ENCODE results near the gene SLC22A23.

Gene SLC22A23

DNA sequence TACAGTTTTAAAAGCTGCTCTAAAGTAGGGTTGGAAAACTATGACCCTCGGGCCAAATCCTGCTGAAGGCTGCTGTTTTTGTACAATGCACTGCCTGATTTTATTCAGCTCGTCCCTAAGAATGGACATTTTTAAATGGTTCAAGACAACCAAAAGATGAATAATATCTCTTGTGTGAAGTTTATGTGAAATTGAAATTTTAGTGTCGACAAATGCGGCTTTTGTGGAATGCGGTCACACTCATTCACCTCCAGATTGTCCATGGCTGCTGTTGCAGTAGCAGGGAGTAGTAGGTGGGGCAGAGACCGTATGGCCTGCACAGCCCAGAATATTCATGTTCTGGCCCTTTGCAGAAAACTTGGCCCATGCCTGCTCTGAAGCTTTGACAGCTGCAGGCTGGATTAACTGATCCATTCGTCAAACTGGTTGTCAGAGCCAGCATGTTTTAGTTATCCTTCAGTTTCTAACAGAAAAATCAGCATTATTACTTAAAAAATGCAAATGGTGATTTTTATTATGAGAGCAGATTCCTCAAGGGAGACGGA lies 106.5 kb downstream of the SLC22A23 start:
- DNase-seq: no peak

DNA sequence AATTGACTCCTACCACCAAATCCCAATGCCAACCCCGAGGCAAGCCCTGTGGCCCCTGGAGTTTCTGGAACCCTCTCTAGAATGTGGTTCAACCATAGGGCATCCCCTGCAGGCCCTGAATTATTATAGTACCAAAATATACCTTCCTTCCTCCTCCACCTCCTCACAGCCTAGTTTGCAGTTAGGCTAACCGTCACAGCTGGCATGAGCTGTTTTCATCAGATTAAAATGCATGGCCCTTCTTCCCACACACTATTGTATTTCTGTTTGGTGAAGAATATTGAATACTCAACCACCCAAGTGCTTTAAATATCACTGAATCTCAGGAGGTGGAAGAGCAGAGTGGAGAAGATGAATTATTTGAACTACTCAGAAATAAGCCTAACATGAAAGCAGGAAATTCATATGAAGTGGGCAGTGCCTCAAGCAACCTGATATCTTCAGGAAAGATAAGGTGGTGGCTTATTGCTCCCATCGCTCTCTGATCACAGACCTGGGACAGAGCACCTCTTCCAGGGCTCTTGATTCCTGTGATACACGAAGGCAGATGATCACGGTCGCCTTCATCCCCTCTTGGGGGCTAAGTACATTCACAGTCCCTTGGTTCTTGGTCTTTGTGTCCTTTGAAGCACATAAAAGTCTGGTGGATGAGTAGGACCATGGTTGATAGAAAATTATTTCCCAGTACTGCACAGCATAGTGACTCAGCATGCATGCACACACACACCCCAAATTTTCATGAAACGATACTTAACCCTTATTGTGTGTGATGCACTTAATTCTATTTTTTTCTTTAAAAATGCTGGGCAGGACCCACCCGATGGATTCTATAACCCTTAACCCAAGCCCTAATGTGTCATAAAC lies 107.2 kb downstream of the SLC22A23 start:
- peak; percentile 40 for DNase-seq

DNA sequence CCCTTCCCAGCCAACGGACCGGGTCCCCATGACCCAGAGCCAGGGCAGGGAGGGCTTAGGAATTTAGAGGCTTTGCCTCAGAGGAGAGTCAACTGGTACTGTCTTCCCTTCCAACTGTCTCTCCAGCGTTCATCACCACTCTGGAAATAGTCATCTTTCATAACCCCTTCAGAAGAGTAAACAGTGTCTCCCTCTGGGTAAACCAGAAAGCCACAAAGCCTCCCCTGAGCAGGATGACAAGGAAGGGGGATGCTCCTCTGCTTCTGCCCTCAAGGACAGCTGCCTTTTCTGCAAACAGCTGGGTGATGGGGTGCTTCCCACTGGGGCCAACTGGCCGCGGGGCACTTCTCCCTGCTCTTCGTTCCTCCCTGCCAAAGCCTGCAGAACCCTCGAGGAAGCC lies 108.0 kb downstream of the SLC22A23 start:
- no peak for DNase-seq

DNA sequence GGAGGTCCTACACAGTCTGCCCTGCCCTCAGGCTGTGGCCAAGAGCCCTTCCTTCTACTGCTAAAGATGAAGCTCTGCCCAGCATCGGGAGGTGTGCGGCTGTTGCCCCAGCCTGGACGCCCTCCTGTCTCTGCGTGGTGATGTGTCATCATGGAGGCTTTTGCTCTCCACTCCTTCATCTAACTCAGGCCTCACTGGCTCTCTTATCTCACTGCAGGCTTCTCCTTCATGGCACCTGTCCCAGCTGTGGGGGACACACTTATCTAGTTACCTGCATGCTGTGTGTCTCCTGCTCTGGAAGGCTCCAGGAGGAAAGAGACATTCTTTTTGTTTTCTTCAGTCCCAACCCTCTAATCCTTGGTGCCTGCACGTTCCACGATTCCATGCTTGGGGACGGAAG lies 109.0 kb downstream of the SLC22A23 start:
- DNase-seq: peak; percentile 59

DNA sequence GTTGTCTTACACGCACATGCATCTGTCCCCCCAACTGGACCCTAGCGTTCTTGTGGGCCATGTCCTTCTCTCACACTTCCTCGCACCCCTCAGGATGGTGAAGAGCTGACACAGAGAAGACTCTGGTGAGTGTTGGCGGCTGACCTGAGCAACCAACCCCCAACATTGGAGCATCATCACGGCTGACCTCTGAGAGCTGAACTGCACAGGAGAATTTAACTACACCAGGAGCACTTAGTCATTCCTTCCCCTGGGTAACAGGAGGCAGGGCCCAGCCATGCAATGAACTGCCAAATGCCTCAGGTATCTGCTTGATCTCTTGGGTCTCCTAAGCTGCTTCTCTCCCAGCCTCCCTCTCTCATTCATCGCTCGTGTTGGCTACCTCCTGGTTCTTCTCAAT lies 109.6 kb downstream of the SLC22A23 start:
- no peak for DNase-seq

DNA sequence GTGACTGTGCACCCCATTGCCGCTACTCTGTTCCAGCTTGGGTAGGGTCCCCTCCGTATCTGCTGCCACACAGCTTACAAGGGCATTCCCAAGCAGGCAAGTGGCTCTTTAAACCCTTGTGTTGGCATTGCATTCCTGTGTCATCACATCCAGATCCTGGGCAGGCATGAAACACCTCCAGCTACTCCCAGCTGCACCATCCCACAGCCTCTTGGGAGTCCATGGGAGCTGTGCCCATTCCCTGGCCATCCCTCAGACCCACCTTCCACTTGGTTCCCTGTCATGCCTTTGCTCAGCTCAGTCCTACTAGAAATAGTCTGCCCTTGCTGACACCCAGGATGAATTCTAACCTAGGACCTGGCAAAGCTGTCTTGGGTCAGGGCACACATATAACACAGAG lies 110.4 kb downstream of the SLC22A23 start:
- no peak for DNase-seq

DNA sequence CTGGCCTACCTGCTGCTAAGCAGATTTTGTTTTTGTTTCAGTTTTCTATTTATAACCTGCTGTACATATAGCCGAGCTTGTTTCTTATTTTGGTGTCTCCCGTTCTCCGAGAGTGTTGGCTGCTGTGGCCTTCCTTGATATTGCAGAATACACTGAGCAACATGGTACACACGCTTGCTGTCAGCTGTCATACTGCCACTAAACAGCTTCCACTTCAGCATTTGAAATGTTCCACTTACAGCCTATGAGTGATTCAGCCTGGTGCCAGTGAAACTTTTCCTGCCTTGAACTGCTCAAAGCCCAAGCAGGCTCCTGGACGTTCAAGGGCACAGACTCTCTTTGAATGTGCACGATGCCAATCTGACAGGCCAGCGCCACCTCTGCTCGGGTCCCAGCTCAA lies 111.0 kb downstream of the SLC22A23 start:
- DNase-seq: no peak

DNA sequence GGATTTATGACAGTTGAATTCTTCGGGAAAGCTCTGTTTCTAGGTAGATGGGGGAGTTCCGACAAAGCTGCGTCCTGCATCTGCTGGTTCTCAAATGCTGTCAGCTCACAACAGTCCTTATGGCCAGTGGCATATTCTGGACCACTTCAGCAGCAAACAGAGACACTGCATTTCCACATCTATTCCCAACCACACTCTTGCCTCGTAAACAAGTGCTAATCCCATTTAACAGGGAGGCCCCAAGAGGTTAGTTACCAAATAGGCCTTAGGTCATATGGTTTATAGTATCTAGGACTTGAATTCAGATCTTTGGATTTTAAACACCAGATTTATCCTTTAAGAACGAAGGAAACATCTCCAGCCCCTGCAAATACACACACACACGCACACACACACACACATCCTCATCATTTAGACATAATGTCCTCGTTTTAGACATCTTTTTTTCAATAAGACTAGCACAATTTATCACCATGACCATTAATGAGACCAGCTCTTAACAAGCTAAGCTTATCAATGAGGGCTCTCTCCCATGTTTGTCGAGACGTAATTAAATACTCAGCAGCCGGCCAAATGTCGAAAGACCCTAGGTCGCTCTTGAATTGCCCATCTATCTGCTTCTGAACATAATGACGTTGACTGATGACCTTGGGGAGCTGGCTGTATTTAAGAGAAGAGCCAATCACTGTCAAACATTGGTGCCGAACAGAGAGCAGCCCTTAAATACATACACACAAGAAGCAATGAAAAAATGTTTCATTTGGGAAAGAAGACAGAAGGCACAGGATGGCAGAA lies 113.6 kb downstream of the SLC22A23 start:
- DNase-seq: no peak

DNA sequence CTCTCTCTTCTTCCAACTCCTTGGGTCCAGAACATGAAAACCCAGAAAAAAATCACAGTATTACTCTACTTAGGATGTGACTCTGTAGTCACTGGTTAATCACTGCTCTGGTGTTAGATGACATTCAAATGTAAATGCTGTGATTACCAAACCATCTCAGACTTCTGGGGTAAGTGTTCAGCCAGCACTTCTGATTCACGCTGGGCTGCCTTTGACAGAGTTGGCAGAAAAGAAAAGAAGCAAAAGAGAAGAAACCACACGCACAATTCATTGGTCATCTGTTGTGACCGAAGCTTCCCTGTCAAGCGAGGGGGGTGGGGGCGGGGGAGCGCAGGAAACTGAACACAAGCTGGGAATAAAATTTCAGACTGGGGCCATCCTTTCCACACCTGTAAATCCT lies 115.4 kb downstream of the SLC22A23 start:
- DNase-seq: no peak

DNA sequence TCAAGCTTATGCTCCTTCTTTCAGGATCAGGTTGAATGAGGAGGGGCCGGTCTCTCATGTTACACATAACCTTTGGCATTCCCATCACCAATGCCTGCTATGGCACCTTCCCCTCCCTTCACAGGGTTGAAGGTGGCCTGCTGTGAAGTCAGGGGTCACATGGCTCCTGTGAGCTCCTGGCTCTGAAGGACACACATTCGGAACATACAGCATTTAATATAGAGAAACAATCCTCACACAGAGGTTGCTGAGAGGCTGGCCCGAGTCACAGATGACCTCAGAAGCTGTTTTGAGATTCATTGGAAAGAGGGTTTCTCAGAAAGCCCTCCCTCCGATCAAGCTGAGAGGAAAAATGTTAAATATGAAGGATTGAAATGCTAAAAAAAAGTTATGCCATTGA lies 116.0 kb downstream of the SLC22A23 start:
- DNase-seq: no peak

DNA sequence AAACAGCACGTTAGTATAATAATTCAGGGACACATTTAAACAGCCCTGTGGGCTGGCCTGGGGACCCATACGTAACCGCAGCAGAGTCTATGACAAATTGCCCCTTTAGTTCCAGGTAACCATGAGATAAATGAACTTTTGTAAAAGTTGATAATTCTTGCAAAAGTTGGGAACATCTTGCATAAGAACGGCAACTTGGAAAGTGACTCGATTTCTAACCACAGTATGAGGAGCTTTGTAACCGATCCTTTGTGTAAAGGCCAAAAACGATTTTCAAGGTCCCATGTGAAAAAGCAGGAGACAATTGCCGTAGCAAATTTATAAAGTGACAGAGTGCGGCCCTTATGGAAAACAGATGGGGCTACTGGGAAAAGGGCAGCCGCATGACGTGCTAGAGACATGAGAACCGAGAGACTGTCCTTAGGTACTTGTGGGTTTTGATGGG lies 116.5 kb downstream of the SLC22A23 start:
- no peak for DNase-seq

DNA sequence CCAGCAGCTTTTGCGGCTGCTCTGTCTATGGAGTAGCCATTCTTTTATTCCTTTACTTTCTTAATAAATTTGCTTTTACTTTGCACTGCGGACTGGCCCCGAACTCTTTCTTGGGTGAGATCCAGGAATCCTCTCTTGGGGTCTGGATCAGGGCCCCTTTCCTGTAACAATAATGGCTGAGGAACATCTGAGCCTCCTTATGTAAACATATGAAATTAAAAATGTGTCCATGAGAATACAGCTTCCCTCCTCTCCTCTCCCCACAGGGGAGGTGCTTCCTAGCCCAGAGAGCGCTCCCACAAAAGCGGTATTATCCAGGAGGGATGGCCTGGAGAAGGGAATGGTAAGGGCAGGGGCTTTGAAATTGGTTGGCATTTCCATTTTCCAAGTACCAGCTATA lies 117.0 kb downstream of the SLC22A23 start:
- no peak for DNase-seq

DNA sequence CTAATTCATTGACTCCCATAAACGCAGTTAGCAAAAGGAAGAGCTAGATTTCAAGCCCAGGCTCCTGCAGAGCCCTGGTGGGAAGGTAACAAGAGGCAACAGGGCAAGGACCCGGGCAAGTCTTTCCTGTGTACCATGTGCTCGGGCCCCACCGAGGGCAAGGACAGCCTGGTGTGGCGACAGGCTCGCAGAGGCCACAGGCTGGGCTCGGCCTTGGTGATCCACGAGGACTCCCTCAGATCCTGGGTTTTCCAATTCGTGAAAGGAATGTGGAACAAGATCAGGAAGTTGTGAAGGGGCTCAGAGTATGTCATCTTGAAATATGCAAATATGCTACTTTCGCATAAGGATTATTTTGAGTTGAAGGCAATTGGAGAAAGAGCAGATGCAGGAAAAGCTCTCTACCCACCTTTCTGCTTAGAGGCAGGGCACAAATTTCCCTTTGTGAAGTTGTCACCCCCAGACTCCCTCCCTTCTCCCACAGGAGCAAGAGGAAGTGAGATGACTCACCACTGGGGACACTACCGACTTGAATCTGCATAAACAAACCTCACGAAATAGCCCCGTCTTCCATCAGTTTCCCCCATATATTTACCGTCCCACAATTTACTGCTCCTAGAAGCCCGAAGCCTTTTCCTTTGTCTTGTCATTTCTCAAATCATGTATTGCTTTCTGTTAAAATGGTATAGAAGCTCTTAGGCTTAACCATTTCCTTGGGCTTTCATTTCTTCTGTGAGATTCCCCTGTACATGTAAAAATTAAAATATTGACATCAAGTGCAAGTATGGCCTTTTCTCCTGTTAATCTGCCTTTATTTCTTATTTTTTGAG lies 119.1 kb downstream of the SLC22A23 start:
- peak; percentile 38 for DNase-seq

DNA sequence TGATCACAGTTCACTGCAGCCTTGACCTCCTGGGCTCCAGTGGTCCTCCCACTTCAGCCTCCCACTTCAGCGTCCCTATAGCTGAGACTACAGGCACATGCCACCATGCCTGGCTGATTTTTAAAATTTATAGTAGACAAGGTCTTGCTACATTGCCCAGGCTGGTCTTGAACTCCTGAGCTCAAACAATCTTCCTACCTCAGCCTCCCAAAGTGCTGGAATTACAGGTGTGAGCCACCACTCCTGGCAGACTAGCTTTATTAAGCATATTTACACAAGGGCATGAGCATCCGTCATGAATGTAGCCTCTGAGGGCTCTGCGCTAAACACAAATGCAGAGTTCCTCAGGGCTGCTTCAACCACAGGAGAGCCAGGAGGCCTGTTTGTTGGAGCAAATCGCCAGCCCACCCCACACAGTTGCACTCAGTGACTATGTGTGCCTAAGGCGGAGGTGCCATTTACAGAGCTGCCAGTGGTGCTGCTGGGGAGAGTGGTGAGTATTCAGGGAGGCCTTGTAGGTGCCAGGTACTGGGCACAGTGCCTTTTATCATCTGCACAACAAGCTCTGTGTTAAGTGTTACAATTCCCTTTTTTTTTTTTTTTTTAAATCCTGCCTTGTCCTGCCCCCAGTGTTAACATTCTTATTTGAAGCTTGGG lies 119.9 kb downstream of the SLC22A23 start:
- no peak for DNase-seq

DNA sequence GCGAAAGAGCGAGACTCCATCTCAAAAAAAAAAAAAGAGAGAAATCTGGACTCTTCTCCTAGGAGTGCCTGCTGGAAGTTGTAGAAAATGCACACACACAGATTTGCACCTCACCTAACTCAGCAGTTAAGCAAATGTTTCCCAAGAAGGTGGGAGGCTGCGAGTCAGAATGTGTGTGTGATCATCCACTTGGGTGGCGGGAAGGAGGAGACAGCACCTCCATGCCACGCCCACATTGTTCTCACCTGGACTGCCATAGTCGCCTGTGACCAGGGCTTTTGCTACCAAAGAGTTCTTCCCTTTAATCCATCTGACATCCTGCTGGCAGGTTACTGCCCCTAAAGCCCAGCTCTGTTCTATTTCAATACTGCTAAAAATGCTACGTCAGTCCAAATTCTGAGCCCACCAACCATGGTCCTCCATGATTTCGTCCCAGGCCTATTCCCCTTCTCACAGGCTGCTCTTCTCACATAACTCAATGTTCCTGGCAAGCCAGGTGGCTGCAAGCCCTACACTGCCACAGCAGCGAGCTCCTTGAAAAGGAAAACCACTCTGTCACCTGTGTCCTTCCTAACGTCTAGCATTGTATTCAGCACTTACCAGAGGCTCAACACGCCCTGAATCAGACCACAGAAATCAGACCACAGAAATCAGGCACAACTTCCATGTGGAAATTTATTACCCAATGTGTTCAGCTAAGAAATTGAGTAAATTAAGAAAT lies 120.6 kb downstream of the SLC22A23 start:
- no peak for DNase-seq

DNA sequence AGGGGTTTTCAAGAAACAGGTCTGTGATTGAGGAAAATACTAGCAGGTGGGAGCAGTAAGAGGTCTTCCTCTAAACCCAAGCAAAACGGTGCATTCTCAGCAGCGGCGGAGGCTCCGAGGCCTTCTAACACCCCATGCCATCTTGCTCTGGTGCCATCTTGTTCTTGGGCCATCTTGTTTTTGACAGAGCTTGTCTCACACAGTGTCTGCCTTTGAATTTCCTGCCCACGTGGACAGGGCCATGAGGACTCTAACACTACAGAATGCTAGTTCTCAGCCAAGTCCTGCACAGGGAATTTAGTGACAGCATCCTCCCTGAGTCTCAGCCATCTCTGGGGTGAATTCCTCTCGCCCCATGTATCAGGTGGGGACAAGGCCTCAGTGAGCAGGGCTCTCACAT lies 121.7 kb downstream of the SLC22A23 start:
- no peak for DNase-seq

DNA sequence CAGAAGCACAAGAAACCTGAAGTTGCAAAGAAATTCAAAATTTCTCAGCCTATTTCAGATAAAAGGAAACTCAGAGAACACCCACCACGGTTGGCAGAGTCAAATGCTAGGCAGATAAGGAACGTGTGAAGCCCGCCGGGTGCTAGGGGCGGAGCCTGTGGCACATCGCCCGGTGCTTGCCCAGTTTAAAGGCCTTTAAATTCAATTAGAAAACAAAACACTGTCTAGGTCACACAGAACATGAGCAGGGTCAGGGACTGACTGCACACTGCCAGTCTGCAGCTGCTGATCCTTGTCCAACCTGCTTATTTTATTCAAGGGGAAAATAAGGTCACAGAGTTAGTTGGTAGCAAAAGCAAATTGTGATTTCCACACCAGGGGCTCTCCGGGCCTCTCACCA lies 122.3 kb downstream of the SLC22A23 start:
- peak; percentile 94 for DNase-seq

DNA sequence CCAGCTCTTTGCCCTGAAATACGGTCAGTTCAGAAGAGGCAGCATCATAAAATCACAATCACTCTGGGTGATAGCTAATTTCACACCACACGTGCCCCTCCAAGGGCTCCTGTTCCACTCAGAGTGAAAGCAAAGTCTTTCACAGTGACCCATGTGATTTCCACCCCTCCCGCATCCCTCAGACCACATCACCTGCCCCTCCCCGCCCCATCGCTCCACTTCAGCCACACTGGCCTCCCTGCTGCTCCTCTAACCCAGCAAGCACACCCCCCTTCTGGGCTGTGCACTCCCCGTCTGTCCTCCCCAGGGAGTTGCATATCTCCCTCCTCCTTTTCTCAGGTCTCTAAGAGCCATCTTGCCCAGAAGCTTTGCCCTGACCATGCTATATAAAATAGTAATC lies 123.6 kb downstream of the SLC22A23 start:
- no peak for DNase-seq

DNA sequence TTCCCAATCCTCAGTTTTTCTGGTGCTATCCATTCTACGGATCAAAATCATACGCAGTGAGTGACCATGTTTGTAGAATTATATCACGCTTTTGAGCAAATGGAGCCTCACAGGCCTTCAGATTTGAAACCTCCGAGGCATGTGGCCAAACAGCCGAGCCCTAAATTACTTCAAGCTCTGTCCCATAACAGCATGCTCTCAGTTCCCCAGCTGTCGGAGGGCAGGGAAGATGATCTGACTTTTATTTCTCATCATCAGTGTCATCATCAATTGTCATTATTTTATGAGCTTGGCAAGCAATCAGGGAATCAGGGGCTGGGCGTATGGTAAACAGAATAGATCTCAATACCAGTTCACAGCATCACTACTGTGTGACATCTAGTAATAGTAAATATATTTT lies 124.9 kb downstream of the SLC22A23 start:
- DNase-seq: no peak

DNA sequence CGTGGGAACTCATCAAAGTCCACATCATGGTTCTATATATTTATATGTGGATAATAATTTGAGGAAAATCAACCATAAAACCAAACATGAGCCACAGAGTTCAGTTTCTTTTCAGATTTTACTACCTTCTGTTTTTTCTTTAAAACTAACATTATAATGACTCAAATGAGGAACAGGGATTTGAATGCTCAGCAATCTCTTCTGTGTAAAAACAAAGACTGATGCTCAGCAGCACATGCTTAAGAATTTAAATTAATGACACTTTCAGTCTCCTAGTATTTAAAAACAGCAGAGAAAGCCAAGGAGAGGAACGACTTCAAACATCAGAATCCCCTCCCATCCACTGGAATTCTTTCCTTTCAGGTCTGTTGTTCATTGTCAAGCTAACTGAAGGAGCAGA lies 125.4 kb downstream of the SLC22A23 start:
- DNase-seq: no peak

DNA sequence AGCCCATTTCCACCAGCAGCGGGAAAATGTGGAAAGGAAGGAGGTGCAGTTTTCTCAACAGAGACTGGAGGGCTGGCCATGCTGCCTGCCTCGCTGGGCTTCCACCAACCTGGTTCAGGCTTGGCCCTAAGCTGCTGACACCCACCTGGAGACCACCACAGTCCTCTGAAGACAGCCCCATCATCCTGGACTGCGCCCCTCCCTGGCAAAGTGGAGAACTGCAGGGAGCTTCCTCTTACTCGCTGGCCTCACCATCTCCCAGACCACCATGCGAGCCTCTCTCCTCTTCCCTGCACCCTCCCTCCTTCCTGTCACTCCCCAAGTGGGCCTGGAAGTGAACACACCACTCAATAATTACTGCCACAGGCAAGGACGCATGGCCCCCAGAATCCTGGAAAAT lies 126.7 kb downstream of the SLC22A23 start:
- DNase-seq: no peak
